ENCODE results near the gene SIGLEC9.

DNA sequence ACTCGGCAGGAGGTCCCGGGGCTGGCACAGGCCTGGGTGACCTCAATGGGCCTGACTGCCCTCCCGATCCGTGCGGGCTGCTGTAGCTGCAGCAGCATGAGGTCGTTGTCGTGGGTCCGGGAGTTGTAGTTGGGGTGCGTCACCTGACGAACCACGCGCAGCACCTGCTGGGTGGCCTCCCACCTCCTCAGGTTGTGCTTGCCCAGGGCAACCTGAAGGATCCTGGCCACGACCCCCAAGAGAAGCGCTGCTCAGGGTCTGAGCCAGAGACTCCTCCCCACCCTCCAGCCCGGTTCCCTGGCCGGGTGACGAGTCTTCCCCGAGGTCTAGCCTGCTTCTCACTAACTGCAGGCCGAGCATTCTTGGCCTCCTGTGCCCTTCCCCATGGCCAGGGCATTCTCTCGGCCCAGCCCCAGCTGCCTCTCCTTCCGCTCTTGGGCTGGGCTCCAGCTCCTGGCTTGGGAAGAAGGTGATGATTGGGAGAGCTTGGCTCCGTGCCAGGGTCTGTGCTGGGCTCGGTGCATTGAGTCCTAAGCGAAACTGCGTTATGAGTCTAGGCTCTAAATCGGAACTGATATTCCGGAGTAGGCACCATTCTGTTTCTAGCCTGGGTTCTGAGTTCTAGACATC, 45.1 kb upstream of the SIGLEC9 start:
- TF ChIP-seq POLR2A (IDR thresholded peaks at IDR 0.05; ENCODE audit: low read depth, low read length): no peak
- TF ChIP-seq POLR2AphosphoS5 (IDR thresholded peaks at IDR 0.05; ENCODE audit: low read depth, low read length): no peak

All from GM12892 (cell line).